Lung (tissue), 12 donors: Measurements from ENCODE around the gene CKLF. TPM values are rescaled to one million over a fixed set of nuclear protein-coding genes. Genes with fewer than 3 reads are reported as not detected.

Source experiments
- ATAC-seq: fragments of 200-7000 bp; cut with Tn5 transposase; one replicate; pipeline ENCODE4 v1.9.1; 2020; ENCODE audit warnings: moderate number of reproducible peaks; ENCODE audit not compliant: insufficient read depth, low FRiP score
- DNase-seq, 3 donors: peaks; one replicate each; pipeline ENCODE4 v3.0.0-alpha.2; 2013 to 2017
- H3K27ac ChIP-seq, 2 donors: one replicate each; pipeline ENCODE4 v1.5.1; 2013; ENCODE audit warnings: mild to moderate bottlenecking in 2 of 2, moderate library complexity in 2 of 2, control low read depth in 1 of 2, inconsistent platforms in 1 of 2, low read depth in 1 of 2, low read length in 1 of 2
- H3K27me3 ChIP-seq, 3 donors: one replicate each; pipeline ENCODE4 v1.5.1; 2013; ENCODE audit warnings: low read length in 2 of 3; ENCODE audit not compliant: control insufficient read depth in 3 of 3, insufficient read depth in 3 of 3
- H3K36me3 ChIP-seq, 4 donors: one replicate each; pipeline ENCODE4 v1.5.1; 2013; ENCODE audit warnings: low read length in 4 of 4, mild to moderate bottlenecking in 1 of 4, moderate library complexity in 1 of 4; ENCODE audit not compliant: control insufficient read depth in 4 of 4, insufficient read depth in 4 of 4
- H3K4me1 ChIP-seq, 5 donors: one replicate each; pipeline ENCODE4 v1.5.1; 2013; ENCODE audit warnings: low read length in 5 of 5, mild to moderate bottlenecking in 2 of 5, moderate library complexity in 1 of 5; ENCODE audit not compliant: control insufficient read depth in 5 of 5, insufficient read depth in 5 of 5
- H3K4me3 ChIP-seq: one replicate; pipeline ENCODE4 v1.5.1; 2013; ENCODE audit warnings: mild to moderate bottlenecking, control low read depth, moderate library complexity
- H3K9ac ChIP-seq, 2 donors: one replicate each; pipeline ENCODE4 v1.5.1; 2013; ENCODE audit warnings: low read length in 2 of 2, control low read depth in 1 of 2; ENCODE audit not compliant: insufficient read depth in 1 of 2
- H3K9me3 ChIP-seq, 4 donors: one replicate each; pipeline ENCODE4 v1.5.1; 2013; ENCODE audit warnings: low read length in 3 of 4, mild to moderate bottlenecking in 1 of 4, moderate library complexity in 1 of 4; ENCODE audit not compliant: control insufficient read depth in 4 of 4, insufficient read depth in 3 of 4
- WGBS, 2 donors: extraction: QIAGEN DNeasy Blood & Tissue Kit; methylation state at CpG; one replicate each; pipeline ENCODE4 v1.1.7; 2013; 5-methylcytosine and 5-hydroxymethylcytosine counted together
- polyA plus RNA-seq, 2 donors: library from polyadenylated mRNA; stranded (reverse); fragments of 200-250 nt; gene quantifications; one replicate each; pipeline ENCODE4 v1.2.1, GENCODE V29; 2013
- total RNA-seq, 2 donors: library from RNA; depleted of rRNA in 1 of 2; stranded (reverse); fragments of >200 nt in 1 of 2; gene quantifications; one replicate each; pipeline ENCODE4 v1.2.1, GENCODE V29; 2014 to 2021
- TF ChIP-seq, protein P1 (sequence below): IDR thresholded peaks from 2 replicates; pipeline ENCODE4 v1.5.1; 2012; ENCODE audit warnings: mild to moderate bottlenecking; ENCODE audit errors: control extremely low read depth, extremely low read depth
- donor health status: control.
- donor health status: control.
- donor health status: Bipolar disorder and iron deficiency.
- donor health status: healthy.
- donor health status: DM: yes; HTN: yes; CAD: no.

The CKLF gene
- total and polyA plus RNA-seq, 4 donors = 43.1 to 133 (median 46.2) TPM

DNA sequence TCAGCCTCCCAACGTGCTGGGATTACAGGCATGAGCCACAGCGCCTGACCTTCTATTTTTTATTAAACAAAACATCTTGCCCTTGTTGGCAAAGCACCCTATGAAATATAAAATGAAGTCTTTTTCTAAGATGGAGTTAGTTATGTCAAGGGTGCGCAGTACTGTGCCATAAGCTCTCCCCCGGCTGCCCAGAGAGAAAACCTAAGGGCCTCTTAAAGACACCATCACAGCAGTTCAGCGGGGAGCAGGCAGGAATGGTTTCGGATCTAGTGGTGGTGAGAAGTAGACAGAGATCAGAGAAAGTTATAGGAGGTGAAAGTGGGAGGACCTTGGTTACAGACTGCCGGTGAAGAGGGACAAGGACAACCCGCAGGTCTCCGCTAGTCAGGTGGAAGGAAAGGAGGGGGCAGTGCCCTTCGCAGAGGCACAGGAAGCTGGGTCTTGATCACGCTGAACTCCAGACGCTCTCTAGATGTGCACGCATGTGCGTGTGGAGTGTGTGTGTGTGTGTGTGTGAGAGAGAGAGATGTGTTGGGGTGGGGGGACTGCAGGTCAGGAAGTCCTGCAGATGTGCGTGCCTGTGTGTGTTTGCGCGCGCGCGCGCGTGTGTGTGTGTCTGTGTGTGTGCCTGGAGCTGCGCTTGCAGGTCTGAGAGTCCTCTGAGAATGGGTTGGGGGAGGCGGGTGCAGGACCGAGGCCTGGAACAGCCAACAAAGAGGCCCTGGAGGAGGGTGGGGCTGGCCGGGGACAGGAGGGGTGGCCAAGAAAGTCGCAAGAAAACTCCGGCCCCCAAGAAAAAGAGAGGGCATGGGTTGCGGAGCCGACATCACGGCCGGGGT is 51.4 kb downstream of the CKLF start:
- Histone ChIP-seq H3K9me3 (no peaks in the 10 kb centered on the region), H3K9ac (peak overlapping the region in 1 of 2 donors; percentile 86), H3K27ac (peak overlapping the region in 1 of 2 donors; percentile 29), H3K4me3 (peak overlapping the region; percentile 17), H3K4me1 (peaks cover 0 to 21% (median 9%) of the 10 kb centered on the region in 5 donors), H3K36me3 (peaks cover 0 to 5% (median 0%) of the 10 kb centered on the region in 4 donors), H3K27me3 (no peaks in the 10 kb centered on the region)
- peak in 2 of 3 donors; percentile 91 to 93 for DNase-seq
- 11 to 14% methylated on average over 30 to 32 of the region's 32 CpGs for WGBS, 2 donors
- TF ChIP-seq, protein P1, sequence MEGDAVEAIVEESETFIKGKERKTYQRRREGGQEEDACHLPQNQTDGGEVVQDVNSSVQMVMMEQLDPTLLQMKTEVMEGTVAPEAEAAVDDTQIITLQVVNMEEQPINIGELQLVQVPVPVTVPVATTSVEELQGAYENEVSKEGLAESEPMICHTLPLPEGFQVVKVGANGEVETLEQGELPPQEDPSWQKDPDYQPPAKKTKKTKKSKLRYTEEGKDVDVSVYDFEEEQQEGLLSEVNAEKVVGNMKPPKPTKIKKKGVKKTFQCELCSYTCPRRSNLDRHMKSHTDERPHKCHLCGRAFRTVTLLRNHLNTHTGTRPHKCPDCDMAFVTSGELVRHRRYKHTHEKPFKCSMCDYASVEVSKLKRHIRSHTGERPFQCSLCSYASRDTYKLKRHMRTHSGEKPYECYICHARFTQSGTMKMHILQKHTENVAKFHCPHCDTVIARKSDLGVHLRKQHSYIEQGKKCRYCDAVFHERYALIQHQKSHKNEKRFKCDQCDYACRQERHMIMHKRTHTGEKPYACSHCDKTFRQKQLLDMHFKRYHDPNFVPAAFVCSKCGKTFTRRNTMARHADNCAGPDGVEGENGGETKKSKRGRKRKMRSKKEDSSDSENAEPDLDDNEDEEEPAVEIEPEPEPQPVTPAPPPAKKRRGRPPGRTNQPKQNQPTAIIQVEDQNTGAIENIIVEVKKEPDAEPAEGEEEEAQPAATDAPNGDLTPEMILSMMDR = no peak
- peak; percentile 1 for ATAC-seq

DNA sequence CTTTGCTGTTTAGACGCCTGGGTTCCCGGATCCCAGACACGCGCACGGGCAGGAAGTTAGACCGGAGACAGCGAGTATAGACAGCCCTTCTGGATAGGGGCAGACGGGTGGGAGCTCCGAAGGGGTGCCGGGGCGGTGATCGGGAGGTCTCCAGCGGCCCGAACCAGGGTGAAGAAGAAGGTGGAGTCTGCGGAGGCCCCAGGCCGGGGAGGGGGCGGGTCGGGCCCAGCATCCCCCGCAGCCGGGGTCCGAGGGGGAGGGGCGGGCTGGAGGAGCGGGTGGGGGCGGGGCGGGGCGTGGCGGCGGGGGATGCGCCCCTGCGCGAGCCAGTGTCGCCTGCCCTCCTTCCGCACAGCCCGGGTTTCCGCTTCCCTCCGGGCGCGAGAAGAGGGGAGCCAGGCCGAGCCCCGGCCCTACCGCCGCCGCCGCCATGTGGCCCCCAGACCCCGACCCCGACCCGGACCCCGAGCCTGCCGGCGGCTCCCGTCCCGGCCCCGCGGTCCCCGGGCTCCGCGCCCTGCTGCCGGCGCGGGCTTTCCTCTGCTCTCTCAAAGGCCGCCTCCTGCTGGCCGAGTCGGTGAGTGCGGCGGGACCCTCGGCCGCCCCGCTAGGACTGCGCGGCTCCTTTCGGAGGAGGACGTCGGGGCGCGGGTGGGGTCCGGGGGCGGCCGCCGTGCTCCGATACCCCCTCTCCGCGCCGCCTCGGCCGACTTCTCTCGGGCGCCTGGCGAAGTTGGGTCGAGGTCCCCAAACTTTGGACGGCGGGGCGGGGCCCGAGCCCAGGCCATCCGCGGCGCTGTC is 52.2 kb downstream of the CKLF start, which contains the start of gene CMTM3:
TSS of gene CMTM3 (plus strand) at position 329 of the 801 bp plus-strand sequence. CDS start at position 431, 102 bp downstream.
- no peaks in the 10 kb centered on the region for H3K9me3 ChIP-seq
- ATAC-seq (peak; percentile 75), DNase-seq (peak; percentile 91 to 92 (median 91))
- peaks cover 0 to 21% (median 10%) of the 10 kb centered on the region in 5 donors for H3K4me1 ChIP-seq
- H3K36me3 ChIP-seq = peaks cover 0 to 13% (median 3%) of the 10 kb centered on the region in 4 donors
- H3K9ac ChIP-seq = peak within 1 kb of the TSS in 1 of 2 donors; percentile 86
- no peaks in the 10 kb centered on the region for H3K27me3 ChIP-seq
- 1% methylated on average over 48 to 96 of the region's 96 CpGs for WGBS, 2 donors
- TF ChIP-seq, protein P1 = peak; percentile 39
- H3K4me3 ChIP-seq = peak within 1 kb of the TSS; percentile 64
- H3K27ac ChIP-seq = peak within 1 kb of the TSS; percentile 80 to 84

DNA sequence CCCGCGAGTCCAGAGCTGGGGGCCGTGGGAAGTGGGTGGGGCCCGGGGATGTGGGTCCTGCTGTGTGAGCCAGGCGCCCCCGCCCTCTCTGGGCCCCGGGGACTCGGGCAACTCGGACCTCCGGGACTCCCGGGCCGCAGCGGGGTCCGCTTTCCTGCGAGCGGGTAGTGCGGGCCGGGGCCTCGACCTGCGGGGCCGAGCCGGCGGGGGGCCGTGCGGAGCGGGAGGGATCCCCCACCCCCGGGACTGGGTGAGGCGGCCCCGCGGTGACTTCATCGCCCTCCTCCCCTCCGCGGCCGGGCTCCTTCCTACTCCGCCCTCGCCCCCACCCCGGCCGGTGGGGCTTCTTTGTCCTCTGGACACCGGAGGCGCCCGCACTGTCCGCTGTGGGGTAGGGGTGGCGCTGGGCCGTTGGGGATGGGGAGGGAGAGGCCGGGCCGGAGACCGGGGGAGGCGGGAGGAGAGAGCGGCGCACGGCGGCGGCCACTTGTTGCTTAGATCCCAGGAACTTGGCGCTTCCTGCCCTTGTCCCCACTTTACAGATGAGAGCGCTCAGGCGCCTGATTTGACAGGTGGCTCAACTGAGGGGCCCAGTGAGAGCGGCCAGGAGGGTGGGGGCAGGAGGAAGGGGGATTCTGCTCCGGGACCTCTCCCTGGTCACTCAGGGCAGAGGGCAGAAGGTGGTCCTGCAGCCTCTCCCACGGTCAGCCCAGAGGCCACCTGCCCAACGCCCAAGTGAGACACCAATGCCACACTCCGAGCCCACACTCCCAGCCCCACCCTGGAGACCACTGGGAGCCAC is 53.0 kb downstream of the CKLF start:
- ATAC-seq = peak; percentile 42
- TF ChIP-seq, protein P1 = no peak
- peak; percentile 59 to 66 (median 60) for DNase-seq

More for the DNA sequence above, 53.0 kb downstream of the CKLF start:
- Histone ChIP-seq H3K27me3 (no peaks in the 10 kb centered on the region), H3K9ac (peak overlapping the region in 1 of 2 donors; percentile 23), H3K4me1 (peaks cover 0 to 21% (median 10%) of the 10 kb centered on the region in 5 donors), H3K36me3 (peaks cover 0 to 21% (median 9%) of the 10 kb centered on the region in 4 donors), H3K27ac (peak overlapping the region; percentile 80 to 84), H3K9me3 (no peaks in the 10 kb centered on the region), H3K4me3 (peak overlapping the region; percentile 64)
- 4 to 7% methylated on average over 33 to 61 of the region's 61 CpGs for WGBS, 2 donors
